ENCODE results near the gene RBMS1.

DNA sequence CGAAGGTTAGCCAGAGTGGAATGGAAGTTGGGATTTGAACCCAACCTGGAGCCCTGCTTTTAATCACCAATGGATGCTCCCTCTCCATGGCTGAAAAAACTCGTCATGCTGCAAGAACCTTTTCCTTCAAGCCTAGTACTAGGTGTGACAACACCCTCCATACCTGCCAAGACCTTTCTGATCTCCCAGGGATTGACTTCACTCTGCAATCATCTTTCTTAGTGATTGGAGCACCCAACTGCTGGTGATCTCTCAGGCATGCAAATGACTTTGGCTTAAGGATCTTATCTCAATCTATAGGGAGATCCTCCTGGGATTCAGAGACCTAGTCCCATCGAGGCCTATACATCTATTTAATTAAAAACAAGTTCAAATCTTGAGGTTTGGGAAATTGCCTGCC is 270.0 kb downstream of the RBMS1 start:
- TF ChIP-seq POLR2AphosphoS5 (IDR thresholded peaks at IDR 0.05; ENCODE audit: low read depth, low read length) (no peak), NAIF1 (CRISPR knock-in tag; IDR thresholded peaks at IDR 0.05; ENCODE audit: borderline replicate concordance) (no peak), ZNF124 (CRISPR knock-in tag; IDR thresholded peaks at IDR 0.05) (no peak), NR2F2 (IDR thresholded peaks at IDR 0.05; ENCODE audit: borderline replicate concordance, low read depth) (no peak), ELF3 (CRISPR knock-in tag; IDR thresholded peaks at IDR 0.05) (no peak), NFE2L2 (IDR thresholded peaks at IDR 0.05; ENCODE audit: low read length) (no peak)
- TF ChIP-seq, protein P1, sequence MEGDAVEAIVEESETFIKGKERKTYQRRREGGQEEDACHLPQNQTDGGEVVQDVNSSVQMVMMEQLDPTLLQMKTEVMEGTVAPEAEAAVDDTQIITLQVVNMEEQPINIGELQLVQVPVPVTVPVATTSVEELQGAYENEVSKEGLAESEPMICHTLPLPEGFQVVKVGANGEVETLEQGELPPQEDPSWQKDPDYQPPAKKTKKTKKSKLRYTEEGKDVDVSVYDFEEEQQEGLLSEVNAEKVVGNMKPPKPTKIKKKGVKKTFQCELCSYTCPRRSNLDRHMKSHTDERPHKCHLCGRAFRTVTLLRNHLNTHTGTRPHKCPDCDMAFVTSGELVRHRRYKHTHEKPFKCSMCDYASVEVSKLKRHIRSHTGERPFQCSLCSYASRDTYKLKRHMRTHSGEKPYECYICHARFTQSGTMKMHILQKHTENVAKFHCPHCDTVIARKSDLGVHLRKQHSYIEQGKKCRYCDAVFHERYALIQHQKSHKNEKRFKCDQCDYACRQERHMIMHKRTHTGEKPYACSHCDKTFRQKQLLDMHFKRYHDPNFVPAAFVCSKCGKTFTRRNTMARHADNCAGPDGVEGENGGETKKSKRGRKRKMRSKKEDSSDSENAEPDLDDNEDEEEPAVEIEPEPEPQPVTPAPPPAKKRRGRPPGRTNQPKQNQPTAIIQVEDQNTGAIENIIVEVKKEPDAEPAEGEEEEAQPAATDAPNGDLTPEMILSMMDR (CRISPR knock-in tag; IDR thresholded peaks at IDR 0.05), result no peak

All from HepG2 (cell line).